ENCODE data around the gene CHN2.

Gene CHN2

DNA sequence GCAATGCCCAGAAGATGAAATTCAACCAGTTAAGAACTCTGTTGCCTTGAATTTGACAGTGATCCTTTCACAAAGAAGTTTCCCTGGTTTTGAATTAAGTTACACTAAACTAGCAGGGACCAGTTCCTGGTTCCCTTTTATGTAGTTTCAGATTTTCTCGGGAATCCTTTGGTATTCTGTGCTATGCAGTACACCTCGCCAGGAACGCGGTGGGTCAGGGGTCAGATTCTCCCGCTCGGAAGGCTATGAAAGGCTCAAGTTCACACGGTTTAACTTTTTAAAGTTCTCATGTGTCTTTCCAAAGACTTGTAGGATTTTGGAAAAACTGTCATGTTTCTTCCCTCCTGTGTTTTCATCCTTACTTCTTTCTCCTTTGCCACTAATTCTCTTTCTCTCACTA is 264.4 kb downstream of the CHN2 start:
- Mint-ChIP-seq H3K9me3 (no peaks in the 10 kb centered on the region), H3K4me1 (ENCODE audit: low read depth) (no peaks in the 10 kb centered on the region), H3K36me3 (ENCODE audit: low read depth) (peaks cover 64% of the 10 kb centered on the region), H3K27me3 (no peaks in the 10 kb centered on the region), H3K27ac (no peak overlapping the region), H3K4me3 (no peak overlapping the region)
- intact Hi-C loops (cut with micrococcal nuclease): no loop called here

GRCh38 chr7:29459589-29459988 is 265.0 kb downstream of the CHN2 start:
- H3K27ac Mint-ChIP-seq: no peak overlapping the region
- intact Hi-C loops (cut with micrococcal nuclease): no loop called here
- H3K4me3 Mint-ChIP-seq: no peak overlapping the region
- H3K4me1 Mint-ChIP-seq (ENCODE audit: low read depth): no peaks in the 10 kb centered on the region
- peaks cover 60% of the 10 kb centered on the region for H3K36me3 Mint-ChIP-seq (ENCODE audit: low read depth)
- H3K27me3 Mint-ChIP-seq: no peaks in the 10 kb centered on the region
- H3K9me3 Mint-ChIP-seq: no peaks in the 10 kb centered on the region

DNA sequence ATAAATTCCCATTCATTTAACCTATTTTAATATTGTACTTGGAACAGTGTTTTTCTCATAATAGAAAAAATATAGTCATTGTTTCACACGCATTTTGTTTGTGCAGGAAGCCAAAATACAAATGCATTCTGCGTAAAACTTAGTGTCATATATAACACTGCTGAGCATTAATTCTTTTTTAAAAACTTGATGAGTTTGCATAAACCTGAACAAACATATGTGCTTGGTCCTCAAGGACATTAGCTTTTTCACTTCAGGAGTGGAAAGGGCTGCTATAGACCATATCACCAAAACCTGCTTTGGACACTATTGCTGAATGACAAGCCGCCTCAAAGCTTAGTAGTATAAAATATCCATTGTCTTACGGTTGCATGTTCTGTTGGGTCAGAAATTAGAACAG is 267.4 kb downstream of the CHN2 start:
- H3K4me3 Mint-ChIP-seq: no peak overlapping the region
- peaks cover 49% of the 10 kb centered on the region for H3K36me3 Mint-ChIP-seq (ENCODE audit: low read depth)
- no peaks in the 10 kb centered on the region for H3K4me1 Mint-ChIP-seq (ENCODE audit: low read depth)
- no peaks in the 10 kb centered on the region for H3K9me3 Mint-ChIP-seq
- no peak overlapping the region for H3K27ac Mint-ChIP-seq
- intact Hi-C loops (cut with micrococcal nuclease): no loop called here
- no peaks in the 10 kb centered on the region for H3K27me3 Mint-ChIP-seq

- Mint-ChIP-seq H3K4me3 (no peak overlapping the region), H3K9me3 (no peaks in the 10 kb centered on the region), H3K4me1 (ENCODE audit: low read depth) (no peaks in the 10 kb centered on the region), H3K27ac (no peak overlapping the region), H3K27me3 (no peaks in the 10 kb centered on the region), H3K36me3 (ENCODE audit: low read depth) (peaks cover 46% of the 10 kb centered on the region)
- intact Hi-C loops (cut with micrococcal nuclease): no loop called here
Observed at GRCh38 chr7:29463504-29464158, 269.1 kb downstream of the CHN2 start.

- Mint-ChIP-seq H3K27ac (no peak overlapping the region), H3K36me3 (ENCODE audit: low read depth) (peaks cover 36% of the 10 kb centered on the region), H3K27me3 (no peaks in the 10 kb centered on the region), H3K4me3 (no peak overlapping the region), H3K4me1 (ENCODE audit: low read depth) (no peaks in the 10 kb centered on the region), H3K9me3 (no peaks in the 10 kb centered on the region)
- intact Hi-C loops (cut with micrococcal nuclease): no loop called here
Observed at GRCh38 chr7:29464753-29465152, 270.2 kb downstream of the CHN2 start.

DNA sequence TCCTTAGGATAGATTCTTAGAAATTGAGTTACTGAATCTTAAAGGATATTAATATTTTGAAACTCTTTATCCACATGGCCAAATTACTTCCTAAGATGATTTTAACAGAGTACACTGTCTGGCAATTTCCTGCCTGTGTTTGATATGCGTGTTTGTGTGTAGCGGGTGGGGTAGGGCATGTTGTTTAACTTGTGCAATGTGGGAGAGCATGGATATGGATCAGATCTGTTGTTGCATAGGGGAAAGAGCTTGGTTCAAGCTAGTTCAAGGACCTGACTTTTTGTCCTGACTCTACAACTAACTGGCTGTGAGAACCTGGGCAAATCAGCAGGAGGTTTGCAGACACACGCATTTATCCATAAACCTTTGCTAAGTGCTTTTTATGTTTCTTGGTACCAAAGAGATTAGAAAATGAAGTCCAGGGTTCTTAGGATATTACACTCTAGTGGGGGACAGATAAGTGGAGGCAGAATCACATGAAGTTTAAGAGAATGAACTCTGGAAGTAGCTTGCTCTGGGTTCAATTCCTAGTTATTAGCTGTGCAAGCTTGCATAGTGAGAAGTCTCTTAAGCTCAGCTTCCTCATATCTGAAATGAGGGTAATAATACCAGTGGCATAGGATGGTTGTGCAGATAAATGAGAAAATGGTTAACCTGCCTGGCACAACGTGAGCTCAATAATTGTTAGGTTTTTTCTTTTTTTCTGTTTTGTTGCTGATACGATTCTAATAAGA is 272.8 kb downstream of the CHN2 start:
- Mint-ChIP-seq H3K27ac (no peak overlapping the region), H3K27me3 (no peaks in the 10 kb centered on the region), H3K4me1 (ENCODE audit: low read depth) (no peaks in the 10 kb centered on the region), H3K4me3 (no peak overlapping the region), H3K9me3 (no peaks in the 10 kb centered on the region), H3K36me3 (ENCODE audit: low read depth) (peaks cover 27% of the 10 kb centered on the region)
- intact Hi-C loops (cut with micrococcal nuclease): no loop called here

DNA sequence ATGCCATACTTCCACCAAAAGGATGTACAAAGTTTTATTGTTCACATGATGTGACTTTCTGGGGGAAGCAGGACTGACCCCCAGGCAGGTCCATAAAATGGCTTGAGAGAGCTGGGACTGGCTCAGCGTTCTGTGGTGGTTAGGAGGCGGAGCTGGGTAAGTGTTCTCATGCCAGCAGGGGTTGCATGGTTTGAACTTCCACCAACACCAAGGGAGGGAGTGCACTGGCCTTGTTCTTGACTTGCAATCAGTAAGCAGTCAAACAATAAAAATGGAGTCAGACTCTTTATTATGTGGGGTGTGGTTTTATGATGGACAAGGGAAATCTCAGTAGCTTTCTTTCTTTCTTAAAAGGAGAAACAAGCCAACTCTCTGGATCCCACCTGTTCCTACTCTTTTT is 273.6 kb downstream of the CHN2 start:
- no peak overlapping the region for H3K4me3 Mint-ChIP-seq
- no peaks in the 10 kb centered on the region for H3K27me3 Mint-ChIP-seq
- intact Hi-C loops (cut with micrococcal nuclease): no loop called here
- no peak overlapping the region for H3K27ac Mint-ChIP-seq
- no peaks in the 10 kb centered on the region for H3K9me3 Mint-ChIP-seq
- no peaks in the 10 kb centered on the region for H3K4me1 Mint-ChIP-seq (ENCODE audit: low read depth)
- peaks cover 28% of the 10 kb centered on the region for H3K36me3 Mint-ChIP-seq (ENCODE audit: low read depth)

GRCh38 chr7:29469281-29469680 is 274.7 kb downstream of the CHN2 start:
- H3K27me3 Mint-ChIP-seq: no peaks in the 10 kb centered on the region

DNA sequence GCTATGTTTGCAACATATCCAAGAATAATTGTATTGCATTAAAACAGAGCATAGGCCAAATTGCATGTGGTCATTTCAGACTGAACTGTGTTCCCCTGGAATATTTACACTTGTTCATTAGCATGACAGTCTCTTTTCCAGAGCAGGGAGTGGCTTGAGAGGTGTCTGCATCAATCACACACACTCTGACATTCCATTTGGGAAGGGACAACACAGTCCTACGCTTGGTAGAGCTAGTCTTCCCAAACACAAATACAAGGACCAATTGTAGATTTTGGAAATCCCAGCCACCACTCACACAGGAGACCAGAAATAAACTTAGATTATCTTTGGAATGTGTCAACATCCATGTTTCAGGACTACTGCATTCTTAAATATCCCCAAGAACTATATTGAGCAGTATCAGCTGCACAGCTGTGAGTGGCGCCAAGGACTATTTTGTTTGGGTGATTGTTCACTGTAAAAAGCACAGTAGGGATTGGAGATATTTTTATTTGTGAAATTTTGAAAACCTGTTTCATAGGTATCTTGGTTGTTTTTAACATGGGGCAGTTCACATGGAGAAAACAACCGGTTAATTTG is 275.5 kb downstream of the CHN2 start:
- no peaks in the 10 kb centered on the region for H3K9me3 Mint-ChIP-seq
- no peaks in the 10 kb centered on the region for H3K4me1 Mint-ChIP-seq (ENCODE audit: low read depth)
- peaks cover 27% of the 10 kb centered on the region for H3K36me3 Mint-ChIP-seq (ENCODE audit: low read depth)
- H3K27ac Mint-ChIP-seq: no peak overlapping the region
- intact Hi-C loops (cut with micrococcal nuclease): no loop called here
- H3K4me3 Mint-ChIP-seq: no peak overlapping the region
- no peaks in the 10 kb centered on the region for H3K27me3 Mint-ChIP-seq

More at GRCh38 chr7:29469281-29469680, 274.7 kb downstream of the CHN2 start:
- no peak overlapping the region for H3K27ac Mint-ChIP-seq
- no peak overlapping the region for H3K4me3 Mint-ChIP-seq
- H3K4me1 Mint-ChIP-seq (ENCODE audit: low read depth): no peaks in the 10 kb centered on the region
- intact Hi-C loops (cut with micrococcal nuclease): no loop called here
- H3K36me3 Mint-ChIP-seq (ENCODE audit: low read depth): peaks cover 27% of the 10 kb centered on the region
- H3K9me3 Mint-ChIP-seq: no peaks in the 10 kb centered on the region

- Mint-ChIP-seq H3K36me3 (ENCODE audit: low read depth) (peaks cover 34% of the 10 kb centered on the region), H3K4me3 (no peak overlapping the region), H3K9me3 (no peaks in the 10 kb centered on the region), H3K27ac (no peak overlapping the region), H3K4me1 (ENCODE audit: low read depth) (no peaks in the 10 kb centered on the region), H3K27me3 (no peaks in the 10 kb centered on the region)
- intact Hi-C loops (cut with micrococcal nuclease): no loop called here
Observed at GRCh38 chr7:29471444-29472138, 277.0 kb downstream of the CHN2 start.

- Mint-ChIP-seq H3K27me3 (no peaks in the 10 kb centered on the region), H3K4me3 (no peak overlapping the region), H3K4me1 (ENCODE audit: low read depth) (no peaks in the 10 kb centered on the region), H3K27ac (no peak overlapping the region), H3K9me3 (no peaks in the 10 kb centered on the region), H3K36me3 (ENCODE audit: low read depth) (peaks cover 57% of the 10 kb centered on the region)
- intact Hi-C loops (cut with micrococcal nuclease): no loop called here
Observed at GRCh38 chr7:29476916-29477315, 282.3 kb downstream of the CHN2 start.

DNA sequence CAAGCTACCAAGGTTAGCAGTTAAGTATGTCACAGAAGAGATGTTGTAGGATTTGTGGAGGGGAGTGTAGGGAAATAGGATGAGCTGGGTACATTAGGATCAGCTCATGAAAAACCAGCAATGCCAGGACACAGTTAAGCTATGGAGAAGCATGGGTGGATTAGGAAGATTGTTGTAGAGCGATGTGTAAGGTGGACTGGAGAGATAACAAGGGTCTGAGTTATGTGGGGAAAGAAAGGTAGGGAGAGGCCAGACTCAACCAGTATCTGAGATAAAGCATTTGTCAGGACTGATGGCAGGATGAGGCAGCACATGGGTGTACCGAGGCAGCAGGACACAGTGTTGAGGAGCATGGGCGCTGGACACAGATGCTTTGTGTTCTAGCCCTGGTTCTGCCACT is 283.7 kb downstream of the CHN2 start:
- H3K27me3 Mint-ChIP-seq: no peaks in the 10 kb centered on the region

GRCh38 chr7:29478687-29479240 is 284.2 kb downstream of the CHN2 start:
- H3K36me3 Mint-ChIP-seq (ENCODE audit: low read depth): peaks cover 66% of the 10 kb centered on the region
- intact Hi-C loops (cut with micrococcal nuclease): no loop called here
- H3K4me1 Mint-ChIP-seq (ENCODE audit: low read depth): no peaks in the 10 kb centered on the region
- no peaks in the 10 kb centered on the region for H3K27me3 Mint-ChIP-seq
- no peaks in the 10 kb centered on the region for H3K9me3 Mint-ChIP-seq
- H3K4me3 Mint-ChIP-seq: no peak overlapping the region
- H3K27ac Mint-ChIP-seq: no peak overlapping the region

More for the DNA sequence above, 283.7 kb downstream of the CHN2 start:
- peaks cover 62% of the 10 kb centered on the region for H3K36me3 Mint-ChIP-seq (ENCODE audit: low read depth)
- H3K9me3 Mint-ChIP-seq: no peaks in the 10 kb centered on the region
- intact Hi-C loops (cut with micrococcal nuclease): no loop called here
- no peak overlapping the region for H3K27ac Mint-ChIP-seq
- H3K4me3 Mint-ChIP-seq: no peak overlapping the region
- H3K4me1 Mint-ChIP-seq (ENCODE audit: low read depth): no peaks in the 10 kb centered on the region
